OCI-M1 (cell line): ENCODE results near the gene DEFB128.
"Not testable (repeated sequence)": the region's sequence is repeated elsewhere in the genome, so short reads cannot be mapped to it uniquely, and the experiment has no call there.

Experiments used
- DNase-seq: peaks from one replicate; lab custom pipeline; 2025; lab: John Stamatoyannopoulos, UW

The DEFB128 gene

GRCh38 chr20:189611-190010 is at the start of gene DEFB128:
DEFB128 (minus strand) TSS chr20:189711; CDS start chr20:189623, 88 bp downstream.
- DNase-seq = no peak

- DNase-seq = peak; percentile 81
Observed at GRCh38 chr20:237929-238328, 48.4 kb upstream of the DEFB128 start.

GRCh38 chr20:237489-237888 is 48.0 kb upstream of the DEFB128 start:
- peak; percentile 93 for DNase-seq

GRCh38 chr20:235891-236290 is 46.4 kb upstream of the DEFB128 start:
- peak; percentile 52 for DNase-seq

- peak; percentile 90 for DNase-seq
Observed at GRCh38 chr20:227439-228105, 38.1 kb upstream of the DEFB128 start.

GRCh38 chr20:226958-227357 is 37.4 kb upstream of the DEFB128 start, which contains the start of gene DEFB129:
DEFB129 (plus strand) TSS chr20:227258; CDS start chr20:227289, 31 bp downstream.
- no peak for DNase-seq

GRCh38 chr20:225879-226278 is 36.4 kb upstream of the DEFB128 start:
- not testable (repeated sequence) for DNase-seq

GRCh38 chr20:221258-221830 is 31.8 kb upstream of the DEFB128 start:
- no peak for DNase-seq

GRCh38 chr20:219290-220115 is 30.0 kb upstream of the DEFB128 start:
- DNase-seq = peak; percentile 72

GRCh38 chr20:217266-217665 is 27.8 kb upstream of the DEFB128 start:
- DNase-seq = peak; percentile 38

GRCh38 chr20:215796-216195 is 26.3 kb upstream of the DEFB128 start:
- no peak for DNase-seq

GRCh38 chr20:214383-214782 is 24.9 kb upstream of the DEFB128 start:
- no peak for DNase-seq

- no peak for DNase-seq
Observed at GRCh38 chr20:210809-211502, 21.4 kb upstream of the DEFB128 start.

- DNase-seq = peak; percentile 90
Observed at GRCh38 chr20:208942-209566, 19.5 kb upstream of the DEFB128 start.

GRCh38 chr20:203630-204029 is 14.1 kb upstream of the DEFB128 start:
- not testable (repeated sequence) for DNase-seq

GRCh38 chr20:199996-200395 is 10.5 kb upstream of the DEFB128 start:
- DNase-seq = peak; percentile 64

- DNase-seq = no peak
Observed at GRCh38 chr20:198225-198624, 8.7 kb upstream of the DEFB128 start.

- DNase-seq = peak; percentile 31
Observed at GRCh38 chr20:187733-188132, 1.8 kb downstream of the DEFB128 start.

GRCh38 chr20:184288-184687 is 5.2 kb downstream of the DEFB128 start:
- DNase-seq = no peak

- no peak for DNase-seq
Observed at GRCh38 chr20:168876-169275, 20.6 kb downstream of the DEFB128 start.

- DNase-seq = no peak
Observed at GRCh38 chr20:164618-165017, 24.9 kb downstream of the DEFB128 start.

- DNase-seq = no peak
Observed at GRCh38 chr20:157154-157553, 32.4 kb downstream of the DEFB128 start, which contains the start of gene DEFB127. DEFB127 (plus strand) TSS chr20:157454; CDS start chr20:157545, 91 bp downstream.
